ENCODE results near the gene SKI. TPM values are rescaled to one million over a fixed set of nuclear protein-coding genes. Genes with fewer than 3 reads are reported as not detected.

Gene SKI
- total RNA-seq, 1 experiment from 2014 or later = 89.5 TPM

DNA sequence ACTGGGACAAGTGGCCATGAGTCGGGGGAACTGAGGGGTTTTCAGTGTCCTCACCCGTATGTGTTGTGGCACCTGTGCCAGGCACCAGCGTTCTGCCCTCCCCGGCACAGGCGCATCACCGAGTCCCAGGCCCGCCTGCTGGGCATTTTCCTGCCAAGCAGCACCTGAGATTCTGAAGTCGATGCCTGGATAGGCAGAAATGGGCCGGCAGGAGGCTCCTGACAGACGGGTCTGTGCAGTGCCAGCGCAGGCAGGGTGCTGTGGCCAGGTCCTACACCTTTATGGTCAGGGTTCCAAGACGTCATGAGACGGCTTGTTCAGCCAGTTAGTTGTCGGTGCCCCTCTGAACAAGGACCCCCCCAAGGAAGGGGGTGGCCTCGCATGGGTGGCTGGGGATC, 44.2 kb upstream of the SKI start:
- H2BK20ac ChIP-seq (ENCODE audit: low read depth, low read length, poor library complexity, severe bottlenecking) = no peak overlapping the region
- H3K14ac ChIP-seq (ENCODE audit: insufficient read depth, low read length) = no peak overlapping the region
- Mint-ChIP-seq H3K4me3 (no peak overlapping the region), H3K4me1 (peaks cover 0 to 2% of the 10 kb centered on the region in 2 experiments; a peak in 1 of 4 replicates), H3K27ac (no peak overlapping the region; a peak in 2 of 7 replicates), H3K36me3 (ENCODE audit: insufficient read depth in 1 of 3, low read depth in 3 of 3) (peaks cover 19 to 44% (median 43%) of the 10 kb centered on the region in 3 experiments; a peak in 6 of 7 replicates), H3K27me3 (ENCODE audit: low read depth) (peaks cover 1% of the 10 kb centered on the region; the same call in 1 of the 2 replicates), H3K9me3 (no peaks in the 10 kb centered on the region)
- H4K91ac ChIP-seq (ENCODE audit: insufficient read length, low read depth, low read length) = no peak overlapping the region
- no CpG with 5 or more reads among the region's 15 CpGs for WGBS (ENCODE audit: extremely low coverage, insufficient read length, low lambda C conversion rate)
- no peaks in the 10 kb centered on the region for H3K9me3 ChIP-seq (ENCODE audit: control insufficient read depth, low read depth, low read length)
- H3K18ac ChIP-seq (ENCODE audit: insufficient read length, low read depth, low read length) = no peak overlapping the region
- no peak overlapping the region for H2AK5ac ChIP-seq (ENCODE audit: insufficient read length, low read length)
- no peaks in the 10 kb centered on the region for H3K27me3 ChIP-seq (ENCODE audit: insufficient read depth, low read length)
- no peaks in the 10 kb centered on the region for H3K4me1 ChIP-seq (ENCODE audit: insufficient read depth, low read length)
- TF ChIP-seq, protein P1, sequence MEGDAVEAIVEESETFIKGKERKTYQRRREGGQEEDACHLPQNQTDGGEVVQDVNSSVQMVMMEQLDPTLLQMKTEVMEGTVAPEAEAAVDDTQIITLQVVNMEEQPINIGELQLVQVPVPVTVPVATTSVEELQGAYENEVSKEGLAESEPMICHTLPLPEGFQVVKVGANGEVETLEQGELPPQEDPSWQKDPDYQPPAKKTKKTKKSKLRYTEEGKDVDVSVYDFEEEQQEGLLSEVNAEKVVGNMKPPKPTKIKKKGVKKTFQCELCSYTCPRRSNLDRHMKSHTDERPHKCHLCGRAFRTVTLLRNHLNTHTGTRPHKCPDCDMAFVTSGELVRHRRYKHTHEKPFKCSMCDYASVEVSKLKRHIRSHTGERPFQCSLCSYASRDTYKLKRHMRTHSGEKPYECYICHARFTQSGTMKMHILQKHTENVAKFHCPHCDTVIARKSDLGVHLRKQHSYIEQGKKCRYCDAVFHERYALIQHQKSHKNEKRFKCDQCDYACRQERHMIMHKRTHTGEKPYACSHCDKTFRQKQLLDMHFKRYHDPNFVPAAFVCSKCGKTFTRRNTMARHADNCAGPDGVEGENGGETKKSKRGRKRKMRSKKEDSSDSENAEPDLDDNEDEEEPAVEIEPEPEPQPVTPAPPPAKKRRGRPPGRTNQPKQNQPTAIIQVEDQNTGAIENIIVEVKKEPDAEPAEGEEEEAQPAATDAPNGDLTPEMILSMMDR (conservative IDR thresholded peaks at IDR 0.05) = no peak
- no peaks in the 10 kb centered on the region for H3K79me1 ChIP-seq (ENCODE audit: insufficient read depth, low read depth, low read length, poor library complexity, severe bottlenecking)
- no peak overlapping the region for H4K5ac ChIP-seq (ENCODE audit: insufficient read length, low read depth, low read length)
- H3K9ac ChIP-seq (ENCODE audit: extremely low read depth, insufficient read length, low read length) = no peak overlapping the region
- no peak overlapping the region for H2BK5ac ChIP-seq (ENCODE audit: insufficient read length, low read length)
- no peak overlapping the region for H2BK120ac ChIP-seq (ENCODE audit: low read depth, low read length, poor library complexity, severe bottlenecking)
- no peak overlapping the region for H3K4ac ChIP-seq (ENCODE audit: low read depth, low read length)
- no peak overlapping the region for H3K27ac ChIP-seq (ENCODE audit: insufficient read length, low read depth, low read length)
- H3K79me2 ChIP-seq (ENCODE audit: insufficient read depth, low read length) = no peaks in the 10 kb centered on the region
- H3K4me2 ChIP-seq (ENCODE audit: insufficient read depth, insufficient read length, low read length) = no peak overlapping the region
- H4K20me1 ChIP-seq (ENCODE audit: control insufficient read depth, insufficient read depth, insufficient read length) = no peaks in the 10 kb centered on the region
- no peak overlapping the region for H3T11ph ChIP-seq (ENCODE audit: low read length)
- H2BK15ac ChIP-seq (ENCODE audit: low read depth, low read length) = no peak overlapping the region
- H2BK12ac ChIP-seq (ENCODE audit: insufficient read length, low read depth, low read length) = no peak overlapping the region
- H2AFZ ChIP-seq (ENCODE audit: low read length) = no peak overlapping the region
- DNase-seq = no peak
- H3K23ac ChIP-seq (ENCODE audit: insufficient read length, low read depth, low read length) = no peak overlapping the region
- no peak overlapping the region for H4K8ac ChIP-seq (replicated peaks; ENCODE audit: insufficient read length, low read depth, low read length)
- no peaks in the 10 kb centered on the region for H3K23me2 ChIP-seq (ENCODE audit: insufficient read length, low read depth, low read length, poor library complexity, severe bottlenecking)
- no peak overlapping the region for H3K56ac ChIP-seq (ENCODE audit: insufficient read length, low read depth, low read length)
